Measurements from ENCODE around the gene ZNF138.
"Not testable (repeated sequence)": the region's sequence is repeated elsewhere in the genome, so short reads cannot be mapped to it uniquely, and the experiment has no call there.

The ZNF138 gene

GRCh38 chr7:64838691-64839090, 44.5 kb downstream of the ZNF138 start:
- no peak for DNase-seq (ENCODE audit: low read depth in 2 of 2)

- no peak for DNase-seq (ENCODE audit: low read depth in 2 of 2)
Observed at GRCh38 chr7:64839910-64840309, 45.7 kb downstream of the ZNF138 start.

DNA sequence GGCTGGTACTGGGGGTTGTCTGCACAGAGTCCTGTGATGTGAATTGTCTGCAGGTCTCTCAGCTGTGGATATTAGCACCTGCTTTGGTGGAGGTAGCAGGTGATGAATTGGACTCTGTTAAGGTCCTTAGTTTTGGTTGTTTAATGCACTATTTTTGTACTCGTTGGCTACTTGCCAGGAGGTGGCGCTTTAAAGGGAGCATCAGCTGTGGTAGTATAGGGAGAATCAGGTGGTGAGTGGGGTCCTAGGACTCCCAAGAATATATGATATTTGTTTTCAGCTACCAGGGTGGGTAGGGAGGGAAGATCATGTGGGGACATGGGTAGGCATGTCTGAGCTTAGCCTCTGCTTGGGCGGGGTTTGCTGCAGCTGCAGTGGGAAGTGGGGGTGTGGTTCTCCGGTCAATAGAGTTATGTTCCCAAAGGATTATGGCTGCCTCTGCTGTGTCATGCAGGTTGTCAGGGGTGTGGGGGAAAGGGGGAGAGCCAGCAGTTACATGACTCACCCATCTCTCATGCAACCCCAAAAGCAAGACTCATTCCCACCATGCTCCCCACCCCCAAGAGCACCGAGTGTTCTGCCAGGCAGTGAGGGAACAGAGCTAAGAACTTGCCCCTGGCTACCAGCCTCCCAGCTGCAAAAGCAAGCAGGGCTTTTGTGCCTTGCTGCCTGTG, 55.2 kb downstream of the ZNF138 start:
- DNase-seq (ENCODE audit: low read depth in 2 of 2): no peak

GRCh38 chr7:64849924-64850499, 55.8 kb downstream of the ZNF138 start:
- no peak for DNase-seq (ENCODE audit: low read depth in 2 of 2)

GRCh38 chr7:64853679-64854078, 59.5 kb downstream of the ZNF138 start:
- DNase-seq (ENCODE audit: low read depth in 2 of 2): no peak

GRCh38 chr7:64854969-64855368, 60.7 kb downstream of the ZNF138 start:
- DNase-seq (ENCODE audit: low read depth in 2 of 2): no peak

DNA sequence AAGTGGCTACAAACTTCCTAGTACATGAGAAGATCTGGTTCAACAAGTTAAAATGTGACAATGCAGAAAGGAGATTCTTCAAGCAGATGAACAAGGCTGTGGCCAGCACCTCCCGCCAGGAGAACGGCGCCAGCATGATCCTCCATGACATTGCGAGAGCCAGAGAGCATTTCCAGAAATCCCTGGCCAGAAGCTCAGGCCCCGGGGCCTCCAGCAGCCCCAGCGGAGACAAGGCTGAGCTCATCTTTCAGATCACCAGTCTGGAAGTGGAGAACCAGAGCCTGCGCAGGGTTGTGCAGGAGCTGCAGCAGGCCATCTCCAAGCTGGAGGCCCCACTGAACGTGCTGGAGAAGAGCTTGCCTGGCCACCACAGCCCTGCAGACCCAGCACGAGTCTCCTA, 68.8 kb downstream of the ZNF138 start:
- DNase-seq (ENCODE audit: low read depth in 2 of 2): no peak

DNA sequence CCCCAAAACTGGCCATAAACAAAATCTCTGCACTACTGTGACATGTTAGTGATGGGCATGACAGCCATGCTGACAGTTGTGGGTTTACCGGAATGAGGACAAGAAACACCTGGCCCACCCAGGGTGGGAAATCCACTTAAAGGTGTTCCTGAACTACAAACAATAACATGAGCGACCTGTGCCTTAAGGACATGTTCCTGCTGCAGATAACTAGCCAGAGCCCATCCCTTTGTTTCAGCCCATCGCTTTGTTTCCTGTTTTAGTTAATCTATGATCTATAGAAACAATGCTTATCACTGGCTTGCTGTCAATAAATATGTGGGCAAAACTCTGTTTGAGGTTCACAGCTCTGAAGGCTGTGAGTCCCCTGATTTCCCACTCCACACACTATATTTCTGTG, 69.3 kb downstream of the ZNF138 start:
- not testable (repeated sequence) for DNase-seq (ENCODE audit: low read depth in 2 of 2)

GRCh38 chr7:64863969-64864368, 69.7 kb downstream of the ZNF138 start:
- DNase-seq (ENCODE audit: low read depth in 2 of 2): no peak

- no peak for DNase-seq (ENCODE audit: low read depth in 2 of 2)
Observed at GRCh38 chr7:64867863-64868440, 73.7 kb downstream of the ZNF138 start.

GRCh38 chr7:64868499-64868898, 74.3 kb downstream of the ZNF138 start:
- DNase-seq (ENCODE audit: low read depth in 2 of 2): no peak

- DNase-seq (ENCODE audit: low read depth in 2 of 2): no peak
Observed at GRCh38 chr7:64869121-64869725, 75.0 kb downstream of the ZNF138 start.

- DNase-seq (ENCODE audit: low read depth in 2 of 2): no peak
Observed at GRCh38 chr7:64869912-64870562, 75.8 kb downstream of the ZNF138 start.

- no peak for DNase-seq (ENCODE audit: low read depth in 2 of 2)
Observed at GRCh38 chr7:64870656-64871055, 76.4 kb downstream of the ZNF138 start.

- no peak for DNase-seq (ENCODE audit: low read depth in 2 of 2)
Observed at GRCh38 chr7:64871761-64872160, 77.5 kb downstream of the ZNF138 start.

DNA sequence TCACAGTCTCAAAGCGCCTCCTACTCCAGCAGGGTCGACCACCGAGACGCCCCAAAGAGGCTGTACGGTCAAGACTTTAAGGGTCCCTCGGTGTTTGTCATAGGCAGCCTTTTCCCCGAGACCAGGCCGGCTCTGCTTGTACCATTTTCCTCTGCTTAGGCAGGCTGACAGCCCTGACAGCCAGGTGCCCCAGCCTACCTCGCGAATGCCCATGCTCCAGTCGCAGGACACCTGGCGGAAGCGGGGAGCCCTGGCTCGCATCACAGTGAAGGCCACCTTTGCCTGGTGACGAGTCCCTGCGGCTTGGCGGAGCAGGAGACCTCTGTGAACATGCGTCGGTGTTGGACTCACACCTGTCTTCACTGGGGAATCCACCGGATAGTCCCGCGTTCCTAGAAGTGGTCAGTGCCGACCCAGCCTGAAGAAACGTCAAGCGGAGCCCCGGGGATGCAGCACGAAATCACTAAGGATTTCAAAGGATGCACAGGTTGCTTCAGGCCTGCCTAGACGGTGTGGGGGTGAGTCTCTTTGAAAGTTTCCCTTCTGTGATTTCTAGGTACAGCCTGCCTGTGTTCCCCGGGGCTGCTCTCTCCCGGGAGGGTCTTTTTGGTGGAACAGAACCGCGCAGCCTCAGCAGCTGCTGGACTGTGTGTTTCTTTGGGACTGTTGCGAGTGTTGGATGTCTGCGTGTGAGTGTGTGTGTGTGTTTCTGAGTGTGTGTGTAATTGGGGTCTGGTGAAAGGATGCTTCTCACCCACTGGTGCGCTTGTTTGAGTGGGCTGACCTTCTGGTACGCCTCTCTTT, 78.3 kb downstream of the ZNF138 start:
- no peak for DNase-seq (ENCODE audit: low read depth in 2 of 2)

- no peak for DNase-seq (ENCODE audit: low read depth in 2 of 2)
Observed at GRCh38 chr7:64873155-64873500, 78.9 kb downstream of the ZNF138 start.

- no peak for DNase-seq (ENCODE audit: low read depth in 2 of 2)
Observed at GRCh38 chr7:64873517-64873916, 79.3 kb downstream of the ZNF138 start.

DNA sequence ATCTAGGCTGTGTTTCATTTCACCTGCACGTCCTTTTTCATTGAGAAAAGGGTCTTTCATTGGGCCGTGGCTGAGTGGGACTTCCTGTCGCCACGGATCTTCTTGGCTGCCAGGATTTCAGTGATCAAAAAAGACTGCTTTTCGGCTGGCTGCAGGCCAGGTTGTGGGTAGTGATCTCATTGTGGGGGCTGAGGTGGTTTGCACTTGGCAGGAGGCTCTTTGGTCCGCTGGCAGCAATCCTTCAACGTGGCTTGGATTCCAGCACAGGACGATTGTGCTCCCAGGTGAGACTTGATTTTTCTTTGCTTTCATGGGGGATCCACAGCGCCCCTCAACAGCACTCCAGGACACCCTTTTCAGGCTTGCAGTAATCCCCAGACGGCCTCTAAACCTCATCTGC, 79.9 kb downstream of the ZNF138 start:
- no peak for DNase-seq (ENCODE audit: low read depth in 2 of 2)

DNA sequence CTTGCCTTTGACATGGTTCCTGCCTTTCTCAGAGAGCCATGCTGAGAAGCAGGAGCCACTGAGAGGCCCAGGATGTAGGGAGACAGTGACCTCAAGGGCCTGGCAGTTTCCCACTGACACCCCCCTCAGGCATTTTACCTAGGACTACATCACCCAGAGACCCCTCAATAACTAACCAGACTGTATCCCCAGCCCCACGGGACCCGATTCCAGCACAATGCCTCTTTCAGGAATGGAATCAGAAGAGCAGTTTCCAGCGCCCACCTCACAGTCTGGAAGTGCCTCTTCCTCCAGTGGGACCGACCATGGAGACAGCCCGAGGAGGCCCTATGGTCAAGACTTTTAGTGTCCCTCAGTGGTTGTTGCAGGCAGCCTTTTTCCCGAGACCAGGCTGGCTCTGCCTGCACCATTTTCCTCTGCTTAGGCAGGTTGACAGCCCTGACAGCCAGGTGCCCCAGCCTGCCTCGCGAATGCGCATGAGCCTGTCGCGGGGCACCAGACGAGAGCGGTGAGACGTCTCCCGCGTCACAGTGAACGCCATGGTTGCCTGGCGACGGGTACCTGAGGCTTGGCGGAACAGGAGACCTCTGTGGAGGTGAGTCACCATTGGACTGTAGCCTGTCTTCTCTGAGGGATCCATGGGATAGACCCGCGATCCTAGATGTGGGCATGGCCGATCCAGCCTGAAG, 80.5 kb downstream of the ZNF138 start:
- no peak for DNase-seq (ENCODE audit: low read depth in 2 of 2)

- no peak for DNase-seq (ENCODE audit: low read depth in 2 of 2)
Observed at GRCh38 chr7:64875258-64875657, 81.0 kb downstream of the ZNF138 start.

Measured in stimulated activated CD8-positive, alpha-beta memory T cell treated with anti-CD3 and anti-CD28 coated beads, Interleukin-15, amount 100 ng/mL, for 48 hours (primary cell).